Hepatocyte (in vitro differentiated cells): ENCODE measurements around the gene STK32C. TPM values are rescaled to one million over a fixed set of nuclear protein-coding genes. Genes with fewer than 3 reads are reported as not detected.

ENCODE experiments used
- DNase-seq: peaks from one replicate; pipeline ENCODE4 v3.0.0-alpha.2; 2016; ENCODE audit warnings: low spot score
- H2AFZ ChIP-seq: fragments of 200-600 bp; sonication (generic); 2 replicates; pipeline ENCODE4 v1.6.0; 2016; ENCODE audit warnings: antibody characterized with exemption, mild to moderate bottlenecking
- H3K27ac ChIP-seq: fragments of 200-600 bp; sonication (generic); 2 replicates; pipeline ENCODE4 v1.5.1; 2016; ENCODE audit warnings: mild to moderate bottlenecking
- H3K27me3 ChIP-seq: fragments of 200-600 bp; sonication (generic); 2 replicates; pipeline ENCODE4 v1.6.1; 2016
- H3K36me3 ChIP-seq: fragments of 200-600 bp; sonication (generic); replicated peaks from 2 replicates; pipeline ENCODE4 v1.5.1; 2016; ENCODE audit warnings: low read depth; ENCODE audit not compliant: insufficient read depth
- H3K4me1 ChIP-seq: fragments of 200-600 bp; sonication (generic); 2 replicates; pipeline ENCODE4 v1.5.1; 2016; ENCODE audit warnings: mild to moderate bottlenecking, moderate library complexity; ENCODE audit not compliant: insufficient read depth
- H3K4me2 ChIP-seq: fragments of 200-600 bp; sonication (generic); 2 replicates; pipeline ENCODE4 v1.6.0; 2016
- H3K4me3 ChIP-seq: fragments of 200-600 bp; sonication (generic); 2 replicates; pipeline ENCODE4 v1.5.1; 2016; ENCODE audit warnings: mild to moderate bottlenecking
- H3K79me2 ChIP-seq: fragments of 200-600 bp; sonication (generic); 2 replicates; pipeline ENCODE4 v1.6.0; 2017; ENCODE audit warnings: mild to moderate bottlenecking
- H3K9me2 ChIP-seq: fragments of 200-600 bp; sonication (generic); replicated peaks from 2 replicates; pipeline ENCODE4 v1.6.0; 2017; ENCODE audit warnings: mild to moderate bottlenecking; ENCODE audit not compliant: insufficient read depth
- H3K9me3 ChIP-seq: fragments of 200-600 bp; sonication (generic); 2 replicates; pipeline ENCODE4 v1.5.1; 2016; ENCODE audit warnings: low read depth, mild to moderate bottlenecking
- H4K20me1 ChIP-seq: fragments of 200-600 bp; sonication (generic); 2 replicates; pipeline ENCODE4 v1.6.0; 2016; ENCODE audit warnings: mild to moderate bottlenecking; ENCODE audit not compliant: insufficient read depth, poor library complexity, severe bottlenecking
- EZH2 ChIP-seq: fragments of 200-600 bp; sonication (generic); IDR thresholded peaks from 2 replicates; pipeline ENCODE4 v1.6.1; 2016; ENCODE audit warnings: antibody characterized with exemption, mild to moderate bottlenecking, borderline replicate concordance
- EZH2phosphoT487 ChIP-seq: fragments of 200-600 bp; sonication (generic); IDR thresholded peaks from one replicate; pipeline ENCODE4 v1.6.1; 2018; ENCODE audit warnings: antibody characterized with exemption, mild to moderate bottlenecking, low read depth, moderate library complexity; ENCODE audit not compliant: unreplicated experiment, severe bottlenecking
- WGBS: methylation state at CpG from one replicate; pipeline ENCODE4 v1.1.6; 2016; ENCODE audit warnings: low lambda C conversion rate; ENCODE audit errors: missing lambda C conversion rate; 5-methylcytosine and 5-hydroxymethylcytosine counted together
- polyA plus RNA-seq: library from polyadenylated mRNA; unstranded; fragments of >200 nt; fragmentation: Nextera tagmentation; extraction: Ambion mirVana; gene quantifications from 2 replicates; pipeline ENCODE4 v1.2.1, GENCODE V29; 2016
- total RNA-seq: library from RNA; depleted of rRNA; stranded (reverse); fragments of >200 nt; gene quantifications from 2 replicates; pipeline ENCODE4 v1.2.3, GENCODE V29; 2014
- TF ChIP-seq, protein P1 (sequence below): fragments of 200-600 bp; sonication (generic); IDR thresholded peaks from 2 replicates; pipeline ENCODE4 v1.5.1; 2016; ENCODE audit warnings: antibody characterized with exemption, mild to moderate bottlenecking; ENCODE audit not compliant: poor library complexity

STK32C gene
- total and polyA plus RNA-seq, 2 experiments from 2014 or later = 7.9 to 12.2 TPM

DNA sequence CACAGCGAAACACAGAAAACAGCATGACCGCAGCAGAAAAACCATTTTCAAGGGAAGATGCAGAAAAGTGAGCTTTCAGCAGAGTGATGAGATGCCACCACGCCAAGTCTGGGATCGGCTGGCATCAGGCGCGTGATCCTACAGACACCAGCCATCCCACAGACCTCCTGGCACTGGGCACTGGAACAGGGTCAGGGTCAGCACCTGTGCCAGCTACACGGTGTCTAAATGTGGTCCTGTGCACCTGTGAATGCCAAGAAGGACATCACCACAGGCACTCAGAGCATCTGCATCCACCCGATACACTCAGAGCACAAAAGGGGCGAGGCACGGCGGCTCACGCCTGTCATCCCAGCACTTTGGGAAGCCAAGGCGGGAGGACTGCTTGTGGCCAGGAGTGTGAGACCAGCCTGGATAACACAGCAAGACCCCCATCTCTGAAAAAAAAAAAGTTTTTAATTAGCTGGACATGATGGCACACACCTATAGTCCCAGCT, 31.5 kb downstream of the STK32C start:
- H3K27me3 ChIP-seq = no peaks in the 10 kb centered on the region
- H3K36me3 ChIP-seq = no peaks in the 10 kb centered on the region
- WGBS = 86% methylated on average over 13 of the region's 13 CpGs
- no peak overlapping the region for H3K27ac ChIP-seq
- H3K4me3 ChIP-seq = no peak overlapping the region
- no peak for DNase-seq
- H4K20me1 ChIP-seq = no peaks in the 10 kb centered on the region
- H2AFZ ChIP-seq = no peak overlapping the region
- H3K9me2 ChIP-seq = no peaks in the 10 kb centered on the region
- TF ChIP-seq, protein P1, sequence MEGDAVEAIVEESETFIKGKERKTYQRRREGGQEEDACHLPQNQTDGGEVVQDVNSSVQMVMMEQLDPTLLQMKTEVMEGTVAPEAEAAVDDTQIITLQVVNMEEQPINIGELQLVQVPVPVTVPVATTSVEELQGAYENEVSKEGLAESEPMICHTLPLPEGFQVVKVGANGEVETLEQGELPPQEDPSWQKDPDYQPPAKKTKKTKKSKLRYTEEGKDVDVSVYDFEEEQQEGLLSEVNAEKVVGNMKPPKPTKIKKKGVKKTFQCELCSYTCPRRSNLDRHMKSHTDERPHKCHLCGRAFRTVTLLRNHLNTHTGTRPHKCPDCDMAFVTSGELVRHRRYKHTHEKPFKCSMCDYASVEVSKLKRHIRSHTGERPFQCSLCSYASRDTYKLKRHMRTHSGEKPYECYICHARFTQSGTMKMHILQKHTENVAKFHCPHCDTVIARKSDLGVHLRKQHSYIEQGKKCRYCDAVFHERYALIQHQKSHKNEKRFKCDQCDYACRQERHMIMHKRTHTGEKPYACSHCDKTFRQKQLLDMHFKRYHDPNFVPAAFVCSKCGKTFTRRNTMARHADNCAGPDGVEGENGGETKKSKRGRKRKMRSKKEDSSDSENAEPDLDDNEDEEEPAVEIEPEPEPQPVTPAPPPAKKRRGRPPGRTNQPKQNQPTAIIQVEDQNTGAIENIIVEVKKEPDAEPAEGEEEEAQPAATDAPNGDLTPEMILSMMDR = no peak
- no peak for TF ChIP-seq EZH2
- H3K4me1 ChIP-seq = no peaks in the 10 kb centered on the region
- H3K9me3 ChIP-seq = no peaks in the 10 kb centered on the region
- H3K4me2 ChIP-seq = no peak overlapping the region
- H3K79me2 ChIP-seq = no peaks in the 10 kb centered on the region

DNA sequence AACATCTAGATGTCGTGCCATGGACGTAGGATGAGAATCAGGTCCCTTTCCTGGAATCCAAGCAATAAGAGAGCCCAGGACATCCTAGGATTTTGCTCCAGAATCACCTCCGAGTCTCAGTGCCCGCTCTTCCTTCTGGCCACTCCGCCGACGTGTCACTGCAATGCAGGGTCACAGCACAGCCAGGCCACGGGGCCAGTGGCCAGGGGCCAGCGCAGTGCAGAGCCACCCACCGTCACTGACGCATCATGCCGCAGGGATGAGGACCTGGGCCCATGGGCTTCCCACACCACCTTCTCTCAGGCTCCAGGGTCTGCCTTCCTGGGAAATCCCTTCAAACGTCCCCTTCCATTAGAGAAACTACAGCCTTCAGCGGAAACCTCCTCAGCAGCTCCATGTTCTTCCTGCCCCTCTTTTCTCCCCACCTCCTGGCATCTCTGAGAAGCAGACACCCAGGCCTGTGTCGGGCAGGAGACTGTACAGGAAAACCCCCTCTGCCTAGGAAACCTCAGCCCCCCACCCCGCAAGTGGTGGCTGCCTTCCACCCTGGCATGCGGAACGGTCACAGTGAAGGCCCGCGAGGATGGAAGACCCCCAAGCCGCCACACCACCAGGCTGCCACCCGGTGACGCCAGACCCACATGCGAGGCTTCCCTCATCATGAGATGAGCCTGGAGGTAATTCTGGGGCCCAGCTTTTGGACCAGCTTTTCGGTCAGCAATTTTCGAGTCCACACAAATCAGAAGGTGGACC, 32.1 kb downstream of the STK32C start:
- DNase-seq = no peak
- WGBS = 93% methylated on average over 26 of the region's 26 CpGs
- no peak overlapping the region for H3K27ac ChIP-seq
- H3K27me3 ChIP-seq = no peaks in the 10 kb centered on the region
- no peak overlapping the region for H2AFZ ChIP-seq
- no peaks in the 10 kb centered on the region for H4K20me1 ChIP-seq
- no peak overlapping the region for H3K4me3 ChIP-seq
- no peaks in the 10 kb centered on the region for H3K4me1 ChIP-seq
- no peaks in the 10 kb centered on the region for H3K36me3 ChIP-seq
- H3K9me3 ChIP-seq = no peaks in the 10 kb centered on the region
- H3K9me2 ChIP-seq = no peaks in the 10 kb centered on the region
- no peak overlapping the region for H3K4me2 ChIP-seq
- H3K79me2 ChIP-seq = no peaks in the 10 kb centered on the region
- TF ChIP-seq, protein P1 = no peak
- no peak for TF ChIP-seq EZH2
- no peak for TF ChIP-seq EZH2phosphoT487

DNA sequence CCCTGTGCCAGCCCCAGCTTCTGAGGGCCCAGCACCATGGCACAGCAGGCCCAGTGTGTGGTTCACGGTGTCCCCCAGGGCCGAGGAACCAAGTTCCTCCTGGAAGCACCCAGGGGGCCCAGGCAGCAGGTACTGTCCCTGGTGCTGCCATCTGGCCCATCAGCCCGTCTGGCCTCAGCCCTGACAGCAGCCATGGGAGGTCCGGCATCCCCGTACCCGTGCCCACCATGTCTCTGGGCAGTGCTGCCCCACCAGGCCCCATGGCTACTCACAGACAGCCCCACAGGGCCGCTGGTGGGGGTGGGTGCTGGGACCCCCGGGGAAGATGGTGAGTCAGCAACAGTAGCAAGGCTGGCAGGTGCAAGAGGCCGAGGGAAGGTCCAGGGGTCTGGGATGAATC, 32.8 kb downstream of the STK32C start:
- H3K27ac ChIP-seq = no peak overlapping the region
- no peaks in the 10 kb centered on the region for H3K9me3 ChIP-seq
- WGBS = 94% methylated on average over 9 of the region's 9 CpGs
- TF ChIP-seq, protein P1 = no peak
- TF ChIP-seq EZH2phosphoT487 (no peak), EZH2 (no peak)
- no peaks in the 10 kb centered on the region for H4K20me1 ChIP-seq
- H3K4me1 ChIP-seq = no peaks in the 10 kb centered on the region
- no peak overlapping the region for H3K4me3 ChIP-seq
- H2AFZ ChIP-seq = no peak overlapping the region
- H3K9me2 ChIP-seq = no peaks in the 10 kb centered on the region
- no peaks in the 10 kb centered on the region for H3K79me2 ChIP-seq
- H3K36me3 ChIP-seq = no peaks in the 10 kb centered on the region
- no peaks in the 10 kb centered on the region for H3K27me3 ChIP-seq
- no peak for DNase-seq
- no peak overlapping the region for H3K4me2 ChIP-seq
